ENCODE data around the gene POLR2L.

DNA sequence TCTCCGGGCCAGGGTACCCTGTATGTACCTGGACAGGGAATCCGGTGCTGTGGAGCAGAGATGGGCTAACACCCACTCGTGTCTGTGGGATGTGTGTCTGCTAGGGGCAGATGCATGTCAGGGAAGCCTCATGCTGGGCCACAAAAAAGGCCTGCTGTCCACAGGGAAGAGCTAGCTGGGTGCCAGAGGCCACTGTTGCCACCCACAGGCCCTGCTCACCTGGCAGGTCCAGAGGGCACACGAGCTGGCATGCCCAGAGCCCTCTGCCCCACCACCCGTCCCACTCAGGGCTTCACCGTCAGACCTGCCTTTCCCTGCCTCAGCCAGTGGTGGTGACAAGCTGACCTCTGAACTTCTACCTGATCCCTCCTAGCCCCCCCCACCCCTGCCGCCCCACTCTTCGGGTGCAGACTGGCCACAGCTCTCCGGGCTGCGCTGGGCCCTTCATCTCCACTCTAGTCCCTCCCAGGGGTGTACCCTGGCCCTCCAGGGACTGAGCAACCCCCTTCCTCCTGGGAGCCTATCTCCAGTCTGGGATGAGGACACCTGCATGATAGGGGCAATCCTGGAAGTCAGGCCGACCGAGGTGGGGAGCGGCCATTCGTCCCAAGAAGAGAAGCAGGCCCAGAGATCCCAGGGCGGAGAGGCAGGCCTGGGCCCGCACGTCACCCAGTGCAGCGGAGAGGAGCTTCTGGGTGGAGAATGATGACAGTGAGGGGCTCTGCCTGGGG, 45.6 kb downstream of the POLR2L start:
- TF ChIP-seq, protein P1, sequence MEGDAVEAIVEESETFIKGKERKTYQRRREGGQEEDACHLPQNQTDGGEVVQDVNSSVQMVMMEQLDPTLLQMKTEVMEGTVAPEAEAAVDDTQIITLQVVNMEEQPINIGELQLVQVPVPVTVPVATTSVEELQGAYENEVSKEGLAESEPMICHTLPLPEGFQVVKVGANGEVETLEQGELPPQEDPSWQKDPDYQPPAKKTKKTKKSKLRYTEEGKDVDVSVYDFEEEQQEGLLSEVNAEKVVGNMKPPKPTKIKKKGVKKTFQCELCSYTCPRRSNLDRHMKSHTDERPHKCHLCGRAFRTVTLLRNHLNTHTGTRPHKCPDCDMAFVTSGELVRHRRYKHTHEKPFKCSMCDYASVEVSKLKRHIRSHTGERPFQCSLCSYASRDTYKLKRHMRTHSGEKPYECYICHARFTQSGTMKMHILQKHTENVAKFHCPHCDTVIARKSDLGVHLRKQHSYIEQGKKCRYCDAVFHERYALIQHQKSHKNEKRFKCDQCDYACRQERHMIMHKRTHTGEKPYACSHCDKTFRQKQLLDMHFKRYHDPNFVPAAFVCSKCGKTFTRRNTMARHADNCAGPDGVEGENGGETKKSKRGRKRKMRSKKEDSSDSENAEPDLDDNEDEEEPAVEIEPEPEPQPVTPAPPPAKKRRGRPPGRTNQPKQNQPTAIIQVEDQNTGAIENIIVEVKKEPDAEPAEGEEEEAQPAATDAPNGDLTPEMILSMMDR (conservative IDR thresholded peaks at IDR 0.05) = no peak
- no peak for TF ChIP-seq EZH2 (IDR thresholded peaks at IDR 0.05; ENCODE audit: low read depth)

Measured in PC-9 (cell line).